Ectodermal cell (in vitro differentiated cells): ENCODE measurements around the gene GRIN2D.
A peak's percentile ranks its signal among the peaks of the same experiment; 100 is the strongest.

ENCODE experiments used
- H3K27ac ChIP-seq: 2 replicates; pipeline ENCODE4 v1.7.0; 2013; ENCODE audit warnings: mild to moderate bottlenecking, low read depth, low read length; ENCODE audit not compliant: insufficient read depth, poor library complexity, severe bottlenecking
- H3K27me3 ChIP-seq: 2 replicates; pipeline ENCODE4 v1.7.0; 2013; ENCODE audit warnings: mild to moderate bottlenecking, low read length; ENCODE audit not compliant: insufficient read depth, control insufficient read depth, poor library complexity, severe bottlenecking
- H3K36me3 ChIP-seq: one replicate; pipeline ENCODE4 v1.7.0; 2013; ENCODE audit warnings: low read length; ENCODE audit not compliant: control insufficient read depth, insufficient read depth
- H3K4me1 ChIP-seq: one replicate; pipeline ENCODE4 v1.7.0; 2013; ENCODE audit warnings: low read length; ENCODE audit not compliant: control insufficient read depth, insufficient read depth
- H3K4me3 ChIP-seq: 2 replicates; pipeline ENCODE4 v1.7.0; 2013; ENCODE audit warnings: low read depth, low read length, control low read depth; ENCODE audit not compliant: insufficient read depth
- H3K9me3 ChIP-seq: 2 replicates; pipeline ENCODE4 v1.7.0; 2013; ENCODE audit warnings: mild to moderate bottlenecking, low read length, moderate library complexity; ENCODE audit not compliant: control insufficient read depth
- WGBS, 2 experiments: methylation state at CpG; one replicate each; pipeline ENCODE4 v1.1.7; 2013; ENCODE audit warnings: missing lambda C conversion rate in 2 of 2; 5-methylcytosine and 5-hydroxymethylcytosine counted together

Gene GRIN2D

GRCh38 chr19:48359123-48359522 lies 34.3 kb upstream of the GRIN2D start:
- no peaks in the 10 kb centered on the region for H3K27me3 ChIP-seq
- WGBS, 2 experiments = 91 to 93% methylated on average over 5 of the region's 5 CpGs
- no peak overlapping the region for H3K27ac ChIP-seq
- no peaks in the 10 kb centered on the region for H3K9me3 ChIP-seq
- H3K36me3 ChIP-seq = no peaks in the 10 kb centered on the region
- peaks cover 6% of the 10 kb centered on the region for H3K4me1 ChIP-seq
- H3K4me3 ChIP-seq = no peak overlapping the region

GRCh38 chr19:48361912-48362311 lies 31.6 kb upstream of the GRIN2D start:
- no peak overlapping the region for H3K4me3 ChIP-seq
- WGBS, 2 experiments = 98 to 99% methylated on average over 2 to 3 of the region's 3 CpGs
- no peaks in the 10 kb centered on the region for H3K4me1 ChIP-seq
- no peaks in the 10 kb centered on the region for H3K27me3 ChIP-seq
- no peaks in the 10 kb centered on the region for H3K9me3 ChIP-seq
- H3K36me3 ChIP-seq = no peaks in the 10 kb centered on the region
- H3K27ac ChIP-seq = no peak overlapping the region

- Histone ChIP-seq H3K9me3 (no peaks in the 10 kb centered on the region), H3K36me3 (no peaks in the 10 kb centered on the region), H3K27ac (peak overlapping the region; percentile 20), H3K4me1 (no peaks in the 10 kb centered on the region), H3K27me3 (no peaks in the 10 kb centered on the region), H3K4me3 (peak overlapping the region; percentile 55)
- 4 to 5% methylated on average over 26 of the region's 26 CpGs for WGBS, 2 experiments
Observed at GRCh38 chr19:48362716-48363499, 30.6 kb upstream of the GRIN2D start.

GRCh38 chr19:48363500-48363809 lies 30.0 kb upstream of the GRIN2D start:
- H3K27ac ChIP-seq = peak overlapping the region; percentile 20
- H3K27me3 ChIP-seq = no peaks in the 10 kb centered on the region
- H3K4me1 ChIP-seq = no peaks in the 10 kb centered on the region
- peak overlapping the region; percentile 55 for H3K4me3 ChIP-seq
- 3 to 4% methylated on average over 10 of the region's 10 CpGs for WGBS, 2 experiments
- no peaks in the 10 kb centered on the region for H3K36me3 ChIP-seq
- H3K9me3 ChIP-seq = no peaks in the 10 kb centered on the region

- no peaks in the 10 kb centered on the region for H3K36me3 ChIP-seq
- 4 to 5% methylated on average over 59 of the region's 59 CpGs for WGBS, 2 experiments
- H3K27me3 ChIP-seq = no peaks in the 10 kb centered on the region
- H3K4me1 ChIP-seq = no peaks in the 10 kb centered on the region
- no peaks in the 10 kb centered on the region for H3K9me3 ChIP-seq
- H3K27ac ChIP-seq = peak within 1 kb of the TSS; percentile 20
- H3K4me3 ChIP-seq = peak within 1 kb of the TSS; percentile 55
Observed at GRCh38 chr19:48363810-48364597, 29.5 kb upstream of the GRIN2D start, which contains the start of the genes SYNGR4 and TMEM143. Gene SYNGR4 (plus strand): TSS chr19:48364367. CDS start chr19:48365843, 1,476 bp downstream. Gene TMEM143 (minus strand): TSS chr19:48363940. CDS start chr19:48363920, 20 bp downstream.

GRCh38 chr19:48364598-48365348 lies 28.7 kb upstream of the GRIN2D start:
- WGBS, 2 experiments = 83 to 86% methylated on average over 10 of the region's 10 CpGs
- no peaks in the 10 kb centered on the region for H3K27me3 ChIP-seq
- no peak overlapping the region for H3K27ac ChIP-seq
- H3K4me3 ChIP-seq = no peak overlapping the region
- H3K9me3 ChIP-seq = no peaks in the 10 kb centered on the region
- no peaks in the 10 kb centered on the region for H3K4me1 ChIP-seq
- H3K36me3 ChIP-seq = no peaks in the 10 kb centered on the region

- no peaks in the 10 kb centered on the region for H3K36me3 ChIP-seq
- 93 to 94% methylated on average over 11 of the region's 11 CpGs for WGBS, 2 experiments
- no peak overlapping the region for H3K27ac ChIP-seq
- H3K9me3 ChIP-seq = no peaks in the 10 kb centered on the region
- no peak overlapping the region for H3K4me3 ChIP-seq
- no peaks in the 10 kb centered on the region for H3K27me3 ChIP-seq
- no peaks in the 10 kb centered on the region for H3K4me1 ChIP-seq
Observed at GRCh38 chr19:48365602-48366001, 27.9 kb upstream of the GRIN2D start.

GRCh38 chr19:48367855-48368254 lies 25.6 kb upstream of the GRIN2D start:
- Histone ChIP-seq H3K4me3 (no peak overlapping the region), H3K27me3 (no peaks in the 10 kb centered on the region), H3K36me3 (no peaks in the 10 kb centered on the region), H3K9me3 (no peaks in the 10 kb centered on the region), H3K27ac (no peak overlapping the region), H3K4me1 (no peaks in the 10 kb centered on the region)
- 87 to 89% methylated on average over 5 of the region's 5 CpGs for WGBS, 2 experiments

GRCh38 chr19:48368936-48369335 lies 24.5 kb upstream of the GRIN2D start:
- H3K4me3 ChIP-seq = no peak overlapping the region
- WGBS, 2 experiments = 89 to 93% methylated on average over 14 of the region's 14 CpGs
- H3K27ac ChIP-seq = no peak overlapping the region
- no peaks in the 10 kb centered on the region for H3K27me3 ChIP-seq
- H3K36me3 ChIP-seq = no peaks in the 10 kb centered on the region
- no peaks in the 10 kb centered on the region for H3K9me3 ChIP-seq
- H3K4me1 ChIP-seq = no peaks in the 10 kb centered on the region

- H3K4me1 ChIP-seq = no peaks in the 10 kb centered on the region
- no peaks in the 10 kb centered on the region for H3K27me3 ChIP-seq
- H3K4me3 ChIP-seq = no peak overlapping the region
- H3K9me3 ChIP-seq = no peaks in the 10 kb centered on the region
- WGBS, 2 experiments = 77 to 82% methylated on average over 4 of the region's 4 CpGs
- no peak overlapping the region for H3K27ac ChIP-seq
- H3K36me3 ChIP-seq = no peaks in the 10 kb centered on the region
Observed at GRCh38 chr19:48370955-48371354, 22.5 kb upstream of the GRIN2D start.
